Karpas-422 (cell line): ENCODE results near the gene GSTCD. TPM values are rescaled to one million over a fixed set of nuclear protein-coding genes. Genes with fewer than 3 reads are reported as not detected.

Experiments used
- total RNA-seq: library from RNA; depleted of rRNA; stranded (reverse); fragments of >200 nt; shearing (Covaris generic); gene quantifications from 2 replicates; pipeline ENCODE4 v1.2.3, GENCODE V29; 2014; ENCODE audit warnings: low replicate concordance; rRNA removed

GSTCD gene
- total RNA-seq, 1 experiment from 2014 or later, result 23.9 TPM

Other genes starting within 250 kb of the GSTCD start
- gene PPA2, start 234.7 kb upstream of the GSTCD start, total RNA-seq, result 138 and 176 TPM in 2 replicates
- gene ARHGEF38, start 156.2 kb upstream of the GSTCD start, total RNA-seq, result not detected in 2 replicates
- 23.4 and 25.3 TPM in 2 replicates for gene INTS12, start 95 bp upstream of the GSTCD start, total RNA-seq
- not detected in 2 replicates for gene NPNT, start 186.7 kb downstream of the GSTCD start, total RNA-seq